HepG2 (cell line): ENCODE results near the gene SNX15. TPM values are rescaled to one million over a fixed set of nuclear protein-coding genes. Genes with fewer than 3 reads are reported as not detected.

Experiments
- AKNA ChIP-seq: sonication (generic); formaldehyde crosslinking; IDR thresholded peaks from 2 replicates; pipeline ENCODE4 v1.4.0; 2020; ENCODE audit warnings: missing genetic modification reagents, borderline replicate concordance
- ARID4A ChIP-seq: sonication (generic); formaldehyde crosslinking; IDR thresholded peaks from 2 replicates; pipeline ENCODE4 v1.5.0; 2020; ENCODE audit warnings: mild to moderate bottlenecking, missing genetic modification reagents, borderline replicate concordance
- ATF3 ChIP-seq: sonication (generic); formaldehyde crosslinking; IDR thresholded peaks from 2 replicates; pipeline ENCODE4 v1.4.0; 2020; ENCODE audit warnings: missing genetic modification reagents
- DMTF1 ChIP-seq: sonication (generic); formaldehyde crosslinking; IDR thresholded peaks from 2 replicates; pipeline ENCODE4 v1.4.0; 2020; ENCODE audit warnings: mild to moderate bottlenecking, missing genetic modification reagents
- ISX ChIP-seq: sonication (generic); formaldehyde crosslinking; conservative IDR thresholded peaks from 2 replicates; pipeline ENCODE4 v1.5.0; 2020; ENCODE audit warnings: missing genetic modification reagents
- MLX ChIP-seq: IDR thresholded peaks from 2 replicates; pipeline ENCODE4 v1.6.1; 2016
- NR2F2 ChIP-seq: IDR thresholded peaks from 2 replicates; pipeline ENCODE4 v1.6.1; 2012; ENCODE audit warnings: low read depth, inconsistent platforms, borderline replicate concordance
- PLRG1 ChIP-seq: fragments of 450-650 bp; conservative IDR thresholded peaks from 2 replicates; pipeline ENCODE4 v1.6.1; 2016
- RNF2 ChIP-seq: fragments of 450-650 bp; conservative IDR thresholded peaks from 2 replicates; pipeline ENCODE4 v1.6.1; 2016; ENCODE audit warnings: low read depth
- SMAD3 ChIP-seq: sonication (generic); formaldehyde crosslinking; IDR thresholded peaks from 2 replicates; pipeline ENCODE4 v1.4.0; 2020; ENCODE audit warnings: missing genetic modification reagents
- YEATS2 ChIP-seq: sonication (generic); formaldehyde crosslinking; IDR thresholded peaks from 2 replicates; pipeline ENCODE4 v1.4.0; 2020; ENCODE audit warnings: missing genetic modification reagents, borderline replicate concordance
- ZNF512B ChIP-seq: sonication (generic); formaldehyde crosslinking; IDR thresholded peaks from 2 replicates; pipeline ENCODE4 v1.5.1; 2020; ENCODE audit warnings: missing genetic modification reagents, mild to moderate bottlenecking, borderline replicate concordance
- ZNF678 ChIP-seq: sonication (generic); formaldehyde crosslinking; IDR thresholded peaks from 2 replicates; pipeline ENCODE4 v1.4.0; 2020; ENCODE audit warnings: mild to moderate bottlenecking, missing genetic modification reagents
- polyA plus RNA-seq, 8 experiments: library from polyadenylated mRNA; depleted of rRNA in 3 of 8; stranded (reverse) in 7 of 8; unstranded in 1 of 8; fragments of >200 nt; fragmentation: Illumina TruSeq in 4 of 8; extraction: Trizol in 4 of 8; gene quantifications; 2 replicates each; pipeline versions ENCODE4 v1.2.1 to v1.2.3, GENCODE V29; 2011 to 2016; ENCODE audit warnings: low read depth in 4 of 8, missing spikeins in 1 of 8, mixed read lengths in 1 of 8; ENCODE audit not compliant: insufficient read depth in 1 of 8
- total RNA-seq, 5 experiments: library from RNA; depleted of rRNA; stranded (reverse); fragments of >200 nt; fragmentation: Illumina TruSeq; extraction: Trizol; gene quantifications; 2 replicates each; pipeline ENCODE4 v1.2.3, GENCODE V29; 2016; ENCODE audit warnings: low read depth in 1 of 5

The SNX15 gene
- total and polyA plus RNA-seq, 2 of the 13 experiments (the other 11 are each of a cell fraction or from before 2014, with no cell fraction given) = 19.1 to 22.6 TPM

- TF ChIP-seq ARID4A = no peak
- no peak for TF ChIP-seq MLX (CRISPR knock-in tag)
- TF ChIP-seq NR2F2 = 0 out of 2 replicates have a peak, but pooled peaks have one; percentile 13
- 0 out of 2 replicates have a peak, but pooled peaks have one; percentile 24 for TF ChIP-seq ZNF512B
- TF ChIP-seq ISX (CRISPR knock-in tag) = no peak
- TF ChIP-seq PLRG1 = no peak
- no peak for TF ChIP-seq ATF3 (CRISPR knock-in tag)
- TF ChIP-seq DMTF1 (CRISPR knock-in tag) = no peak
- no peak for TF ChIP-seq RNF2
- TF ChIP-seq SMAD3 = no peak
- no peak for TF ChIP-seq YEATS2
- TF ChIP-seq ZNF678 = no peak
- no peak for TF ChIP-seq AKNA
Observed at GRCh38 chr11:64999478-64999877, 27.8 kb upstream of the SNX15 start (continued).
